Measurements from ENCODE around the gene PADI2.

DNA sequence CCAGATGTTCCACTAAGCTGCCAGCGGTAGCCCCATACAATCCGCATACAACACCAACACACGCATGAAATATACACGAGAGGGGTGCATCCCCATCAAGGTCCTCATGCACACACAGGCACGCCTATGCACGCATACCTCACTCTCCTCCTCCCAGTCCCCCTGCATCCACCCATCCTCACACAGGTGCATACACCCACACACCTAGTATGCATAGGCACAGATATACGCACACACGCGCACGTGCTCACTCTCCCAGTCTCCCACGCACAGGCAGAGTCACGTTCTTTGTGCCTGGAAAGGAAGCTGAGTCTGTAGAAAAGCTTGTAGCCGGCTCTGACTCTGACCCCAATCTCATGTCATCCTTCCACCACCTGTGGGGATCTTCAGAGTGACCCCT is 16.9 kb upstream of the PADI2 start:
- no peak for TF ChIP-seq POLR2A (IDR thresholded peaks at IDR 0.05; ENCODE audit: low read depth, low read length)
- TF ChIP-seq SPI1 (IDR thresholded peaks at IDR 0.05; ENCODE audit: low read depth, low read length) = no peak
- 0 out of 2 replicates have a peak, but pooled peaks have one; percentile 11 for TF ChIP-seq POU2F2 (IDR thresholded peaks at IDR 0.05; ENCODE audit: low read depth, low read length)
- no peak for TF ChIP-seq POLR2AphosphoS5 (IDR thresholded peaks at IDR 0.05; ENCODE audit: low read depth, low read length)
- no peak for TF ChIP-seq TAF1 (IDR thresholded peaks at IDR 0.05; ENCODE audit: low read depth, low read length)
- no peak for TF ChIP-seq PAX5 (IDR thresholded peaks at IDR 0.05; ENCODE audit: insufficient read depth, low read length, severe bottlenecking)

All from GM12891 (cell line).